SJCRH30 (cell line): Measurements from ENCODE around the gene H6PD. TPM values are rescaled to one million over a fixed set of nuclear protein-coding genes. Genes with fewer than 3 reads are reported as not detected.

Source experiments
- DNase-seq, 2 experiments: peaks; one replicate each; pipeline ENCODE4 v3.0.0-alpha.2; 2015 to 2020
- H3K27ac ChIP-seq: fragments of 250-450 bp; sonication (Bioruptor Pico); 2 replicates; pipeline ENCODE4 v1.5.1; 2020; ENCODE audit warnings: mild to moderate bottlenecking, moderate library complexity
- H3K27me3 ChIP-seq: fragments of 250-450 bp; sonication (Bioruptor Pico); 2 replicates; pipeline ENCODE4 v1.5.1; 2020; ENCODE audit warnings: mild to moderate bottlenecking, moderate library complexity
- H3K36me3 ChIP-seq: fragments of 250-450 bp; sonication (Bioruptor Pico); 2 replicates; pipeline ENCODE4 v1.5.1; 2020; ENCODE audit warnings: mild to moderate bottlenecking, moderate library complexity
- H3K4me1 ChIP-seq: fragments of 250-450 bp; sonication (Bioruptor Pico); 2 replicates; pipeline ENCODE4 v1.5.1; 2020; ENCODE audit warnings: mild to moderate bottlenecking, moderate library complexity
- H3K4me3 ChIP-seq: fragments of 250-450 bp; sonication (Bioruptor Pico); 2 replicates; pipeline ENCODE4 v1.5.1; 2020; ENCODE audit warnings: mild to moderate bottlenecking, moderate library complexity
- H3K9me3 ChIP-seq: fragments of 250-450 bp; sonication (Bioruptor Pico); replicated peaks from 2 replicates; pipeline ENCODE4 v1.5.1; 2020; ENCODE audit warnings: mild to moderate bottlenecking, moderate library complexity
- total RNA-seq: library from RNA; depleted of rRNA; stranded (reverse); fragments of >200 nt; shearing (Covaris generic); gene quantifications from 2 replicates; pipeline ENCODE4 v1.2.3, GENCODE V29; 2014

The H6PD gene
- total RNA-seq, 1 experiment from 2014 or later = 7.0 TPM

GRCh38 chr1:9224664-9225410 is 9.7 kb upstream of the H6PD start:
- no peak for DNase-seq
- Histone ChIP-seq H3K4me1 (no peaks in the 10 kb centered on the region), H3K27me3 (no peaks in the 10 kb centered on the region), H3K9me3 (no peaks in the 10 kb centered on the region), H3K36me3 (no peaks in the 10 kb centered on the region), H3K4me3 (no peak overlapping the region), H3K27ac (no peak overlapping the region)

GRCh38 chr1:9225411-9225785 is 9.2 kb upstream of the H6PD start:
- H3K36me3 ChIP-seq = no peaks in the 10 kb centered on the region
- H3K4me3 ChIP-seq = no peak overlapping the region
- DNase-seq = no peak
- H3K9me3 ChIP-seq = no peaks in the 10 kb centered on the region
- H3K27me3 ChIP-seq = no peaks in the 10 kb centered on the region
- no peaks in the 10 kb centered on the region for H3K4me1 ChIP-seq
- H3K27ac ChIP-seq = no peak overlapping the region

- DNase-seq = no peak
- H3K4me3 ChIP-seq = no peak overlapping the region
- H3K27ac ChIP-seq = no peak overlapping the region
- H3K36me3 ChIP-seq = no peaks in the 10 kb centered on the region
- H3K27me3 ChIP-seq = no peaks in the 10 kb centered on the region
- peaks cover 8% of the 10 kb centered on the region for H3K4me1 ChIP-seq
- no peaks in the 10 kb centered on the region for H3K9me3 ChIP-seq
Observed at GRCh38 chr1:9228609-9229008, 6.0 kb upstream of the H6PD start.

- peaks cover 12% of the 10 kb centered on the region for H3K4me1 ChIP-seq
- DNase-seq = no peak
- no peaks in the 10 kb centered on the region for H3K27me3 ChIP-seq
- no peaks in the 10 kb centered on the region for H3K9me3 ChIP-seq
- H3K36me3 ChIP-seq = no peaks in the 10 kb centered on the region
- no peak overlapping the region for H3K27ac ChIP-seq
- H3K4me3 ChIP-seq = no peak overlapping the region
Observed at GRCh38 chr1:9229549-9229948, 5.0 kb upstream of the H6PD start.

GRCh38 chr1:9230869-9231533 is 3.6 kb upstream of the H6PD start:
- Histone ChIP-seq H3K9me3 (no peaks in the 10 kb centered on the region), H3K4me3 (no peak overlapping the region), H3K27me3 (no peaks in the 10 kb centered on the region), H3K27ac (no peak overlapping the region), H3K4me1 (peaks cover 12% of the 10 kb centered on the region), H3K36me3 (no peaks in the 10 kb centered on the region)
- DNase-seq = no peak

GRCh38 chr1:9231648-9232332 is 2.8 kb upstream of the H6PD start:
- peak; percentile 41 to 62 for DNase-seq
- H3K27me3 ChIP-seq = no peaks in the 10 kb centered on the region
- H3K4me1 ChIP-seq = peaks cover 12% of the 10 kb centered on the region
- no peaks in the 10 kb centered on the region for H3K36me3 ChIP-seq
- H3K27ac ChIP-seq = no peak overlapping the region
- no peaks in the 10 kb centered on the region for H3K9me3 ChIP-seq
- H3K4me3 ChIP-seq = no peak overlapping the region

- Histone ChIP-seq H3K27ac (no peak overlapping the region), H3K9me3 (no peaks in the 10 kb centered on the region), H3K36me3 (no peaks in the 10 kb centered on the region), H3K27me3 (no peaks in the 10 kb centered on the region), H3K4me1 (peaks cover 12% of the 10 kb centered on the region), H3K4me3 (no peak overlapping the region)
- DNase-seq = peak; percentile 25 to 51
Observed at GRCh38 chr1:9233241-9233941, 1.2 kb upstream of the H6PD start.

- no peak for DNase-seq
- Histone ChIP-seq H3K4me3 (peak overlapping the region; percentile 89), H3K27me3 (no peaks in the 10 kb centered on the region), H3K36me3 (no peaks in the 10 kb centered on the region), H3K27ac (no peak overlapping the region), H3K9me3 (no peaks in the 10 kb centered on the region), H3K4me1 (peaks cover 12% of the 10 kb centered on the region)
Observed at GRCh38 chr1:9233942-9234222, 692 bp upstream of the H6PD start.

GRCh38 chr1:9235096-9235459 is 504 bp downstream of the H6PD start:
- no peaks in the 10 kb centered on the region for H3K9me3 ChIP-seq
- no peaks in the 10 kb centered on the region for H3K27me3 ChIP-seq
- peak overlapping the region; percentile 89 for H3K4me3 ChIP-seq
- no peaks in the 10 kb centered on the region for H3K36me3 ChIP-seq
- peak overlapping the region; percentile 73 for H3K27ac ChIP-seq
- peak; percentile 84 to 88 for DNase-seq
- peaks cover 21% of the 10 kb centered on the region for H3K4me1 ChIP-seq

GRCh38 chr1:9235560-9235959 is 986 bp downstream of the H6PD start:
- Histone ChIP-seq H3K4me1 (peaks cover 26% of the 10 kb centered on the region), H3K36me3 (no peaks in the 10 kb centered on the region), H3K27me3 (no peaks in the 10 kb centered on the region), H3K4me3 (peak overlapping the region; percentile 89), H3K27ac (peak overlapping the region; percentile 73), H3K9me3 (no peaks in the 10 kb centered on the region)
- no peak for DNase-seq

GRCh38 chr1:9238134-9238533 is 3.6 kb downstream of the H6PD start:
- no peaks in the 10 kb centered on the region for H3K27me3 ChIP-seq
- H3K4me1 ChIP-seq = peaks cover 28% of the 10 kb centered on the region
- no peak overlapping the region for H3K4me3 ChIP-seq
- H3K36me3 ChIP-seq = no peaks in the 10 kb centered on the region
- H3K9me3 ChIP-seq = no peaks in the 10 kb centered on the region
- no peak overlapping the region for H3K27ac ChIP-seq
- no peak for DNase-seq

- no peak for DNase-seq
- Histone ChIP-seq H3K36me3 (no peaks in the 10 kb centered on the region), H3K27me3 (no peaks in the 10 kb centered on the region), H3K9me3 (no peaks in the 10 kb centered on the region), H3K4me3 (no peak overlapping the region), H3K4me1 (peaks cover 28% of the 10 kb centered on the region), H3K27ac (no peak overlapping the region)
Observed at GRCh38 chr1:9238550-9238949, 4.0 kb downstream of the H6PD start.

GRCh38 chr1:9239622-9240401 is 5.2 kb downstream of the H6PD start:
- Histone ChIP-seq H3K4me1 (peaks cover 24% of the 10 kb centered on the region), H3K27me3 (no peaks in the 10 kb centered on the region), H3K27ac (peak overlapping the region; percentile 44), H3K9me3 (no peaks in the 10 kb centered on the region), H3K4me3 (no peak overlapping the region), H3K36me3 (no peaks in the 10 kb centered on the region)
- peak; percentile 90 to 94 for DNase-seq

- Histone ChIP-seq H3K36me3 (no peaks in the 10 kb centered on the region), H3K4me3 (no peak overlapping the region), H3K9me3 (no peaks in the 10 kb centered on the region), H3K27me3 (no peaks in the 10 kb centered on the region), H3K27ac (no peak overlapping the region), H3K4me1 (peaks cover 24% of the 10 kb centered on the region)
- no peak for DNase-seq
Observed at GRCh38 chr1:9240914-9241820, 6.6 kb downstream of the H6PD start.
